Measurements from ENCODE around the gene KIRREL1. TPM values are rescaled to one million over a fixed set of nuclear protein-coding genes. Genes with fewer than 3 reads are reported as not detected.

KIRREL1 gene
- total RNA-seq, 2 experiments from 2014 or later: not detected

DNA sequence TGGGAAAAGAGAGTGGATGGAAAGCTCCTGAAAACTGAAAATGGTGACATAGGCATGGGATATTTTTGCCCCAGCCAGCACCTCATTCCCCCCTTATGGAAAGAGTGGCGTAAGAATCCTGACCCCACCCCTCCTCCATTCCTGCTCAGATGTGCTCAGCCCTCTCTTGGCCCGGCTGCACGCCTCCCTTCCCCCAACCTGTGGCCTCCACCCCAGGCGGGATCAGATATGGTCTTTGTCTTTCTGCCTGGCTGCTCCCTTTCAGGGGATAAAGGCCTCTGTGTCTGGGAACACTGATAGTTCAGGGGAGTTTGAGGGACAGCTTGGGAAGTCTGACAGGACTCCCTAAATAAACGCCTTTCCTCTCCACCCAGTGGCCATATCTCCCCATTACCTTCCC, 49.8 kb downstream of the KIRREL1 start:
- Mint-ChIP-seq H3K36me3 (ENCODE audit: low read depth) (no peaks in the 10 kb centered on the region), H3K9me3 (no peaks in the 10 kb centered on the region), H3K4me3 (no peak overlapping the region), H3K27me3 (peaks cover 37% of the 10 kb centered on the region), H3K4me1 (ENCODE audit: low read depth) (no peaks in the 10 kb centered on the region), H3K27ac (no peak overlapping the region)
- CTCF ChIA-PET: no interaction called here
- no peaks in the 10 kb centered on the region for H3K4me1 ChIP-seq (ENCODE audit: insufficient read depth, low read length)
- H3K36me3 ChIP-seq (ENCODE audit: insufficient read depth, low read length): no peaks in the 10 kb centered on the region
- POLR2A ChIA-PET: no interaction called here
- no peak overlapping the region for H3K27ac ChIP-seq (ENCODE audit: low read depth in 1 of 2, low read length in 2 of 2)
- ATAC-seq (ENCODE audit: poor library complexity) (no peak), DNase-seq (no peak)
- TF ChIP-seq, protein P1, sequence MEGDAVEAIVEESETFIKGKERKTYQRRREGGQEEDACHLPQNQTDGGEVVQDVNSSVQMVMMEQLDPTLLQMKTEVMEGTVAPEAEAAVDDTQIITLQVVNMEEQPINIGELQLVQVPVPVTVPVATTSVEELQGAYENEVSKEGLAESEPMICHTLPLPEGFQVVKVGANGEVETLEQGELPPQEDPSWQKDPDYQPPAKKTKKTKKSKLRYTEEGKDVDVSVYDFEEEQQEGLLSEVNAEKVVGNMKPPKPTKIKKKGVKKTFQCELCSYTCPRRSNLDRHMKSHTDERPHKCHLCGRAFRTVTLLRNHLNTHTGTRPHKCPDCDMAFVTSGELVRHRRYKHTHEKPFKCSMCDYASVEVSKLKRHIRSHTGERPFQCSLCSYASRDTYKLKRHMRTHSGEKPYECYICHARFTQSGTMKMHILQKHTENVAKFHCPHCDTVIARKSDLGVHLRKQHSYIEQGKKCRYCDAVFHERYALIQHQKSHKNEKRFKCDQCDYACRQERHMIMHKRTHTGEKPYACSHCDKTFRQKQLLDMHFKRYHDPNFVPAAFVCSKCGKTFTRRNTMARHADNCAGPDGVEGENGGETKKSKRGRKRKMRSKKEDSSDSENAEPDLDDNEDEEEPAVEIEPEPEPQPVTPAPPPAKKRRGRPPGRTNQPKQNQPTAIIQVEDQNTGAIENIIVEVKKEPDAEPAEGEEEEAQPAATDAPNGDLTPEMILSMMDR (IDR thresholded peaks at IDR 0.05): no peak
- H3K4me3 ChIP-seq (ENCODE audit: low read length): no peak overlapping the region
- intact Hi-C loops (cut with DNase I, micrococcal nuclease): no loop called here
- H3K9me3 ChIP-seq (ENCODE audit: control insufficient read depth in 1 of 2, insufficient read depth in 1 of 2, low read length in 2 of 2): no peaks in the 10 kb centered on the region
- peaks cover 0 to 3% of the 10 kb centered on the region in 2 experiments for H3K27me3 ChIP-seq (ENCODE audit: control insufficient read depth in 1 of 2, insufficient read depth in 2 of 2, low read length in 2 of 2)

DNA sequence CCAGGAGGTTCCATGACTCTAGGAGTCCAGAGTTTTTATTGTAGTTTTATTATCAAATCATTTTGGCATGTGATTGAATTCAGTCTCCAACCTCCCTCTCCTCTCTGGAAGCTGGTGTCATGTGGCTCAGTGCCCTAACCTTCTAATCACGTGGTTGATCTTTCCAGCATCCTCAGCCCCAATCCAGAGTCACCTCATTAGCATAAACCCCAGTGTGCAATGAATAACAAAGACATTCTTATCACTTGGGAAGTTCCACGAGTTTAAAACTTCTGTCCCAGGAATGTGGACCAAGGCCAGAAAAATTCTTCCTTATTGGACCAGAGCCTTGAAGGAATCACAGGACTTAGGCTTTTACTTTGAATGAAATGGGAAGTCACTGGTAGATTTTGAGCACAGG, 52.2 kb downstream of the KIRREL1 start:
- CTCF ChIA-PET: no interaction called here
- Histone ChIP-seq H3K27ac (ENCODE audit: low read depth in 1 of 2, low read length in 2 of 2) (no peak overlapping the region), H3K4me3 (ENCODE audit: low read length) (no peak overlapping the region), H3K9me3 (ENCODE audit: control insufficient read depth in 1 of 2, insufficient read depth in 1 of 2, low read length in 2 of 2) (no peaks in the 10 kb centered on the region), H3K27me3 (ENCODE audit: control insufficient read depth in 1 of 2, insufficient read depth in 2 of 2, low read length in 2 of 2) (no peaks in the 10 kb centered on the region), H3K4me1 (ENCODE audit: insufficient read depth, low read length) (no peaks in the 10 kb centered on the region), H3K36me3 (ENCODE audit: insufficient read depth, low read length) (no peaks in the 10 kb centered on the region)
- DNase-seq (no peak), ATAC-seq (ENCODE audit: poor library complexity) (no peak)
- Mint-ChIP-seq H3K4me3 (no peak overlapping the region), H3K9me3 (no peaks in the 10 kb centered on the region), H3K4me1 (ENCODE audit: low read depth) (no peaks in the 10 kb centered on the region), H3K27me3 (peaks cover 28% of the 10 kb centered on the region), H3K27ac (no peak overlapping the region), H3K36me3 (ENCODE audit: low read depth) (no peaks in the 10 kb centered on the region)
- POLR2A ChIA-PET: no interaction called here
- TF ChIP-seq, protein P1 (IDR thresholded peaks at IDR 0.05): no peak
- intact Hi-C loops (cut with DNase I, micrococcal nuclease): no loop called here

DNA sequence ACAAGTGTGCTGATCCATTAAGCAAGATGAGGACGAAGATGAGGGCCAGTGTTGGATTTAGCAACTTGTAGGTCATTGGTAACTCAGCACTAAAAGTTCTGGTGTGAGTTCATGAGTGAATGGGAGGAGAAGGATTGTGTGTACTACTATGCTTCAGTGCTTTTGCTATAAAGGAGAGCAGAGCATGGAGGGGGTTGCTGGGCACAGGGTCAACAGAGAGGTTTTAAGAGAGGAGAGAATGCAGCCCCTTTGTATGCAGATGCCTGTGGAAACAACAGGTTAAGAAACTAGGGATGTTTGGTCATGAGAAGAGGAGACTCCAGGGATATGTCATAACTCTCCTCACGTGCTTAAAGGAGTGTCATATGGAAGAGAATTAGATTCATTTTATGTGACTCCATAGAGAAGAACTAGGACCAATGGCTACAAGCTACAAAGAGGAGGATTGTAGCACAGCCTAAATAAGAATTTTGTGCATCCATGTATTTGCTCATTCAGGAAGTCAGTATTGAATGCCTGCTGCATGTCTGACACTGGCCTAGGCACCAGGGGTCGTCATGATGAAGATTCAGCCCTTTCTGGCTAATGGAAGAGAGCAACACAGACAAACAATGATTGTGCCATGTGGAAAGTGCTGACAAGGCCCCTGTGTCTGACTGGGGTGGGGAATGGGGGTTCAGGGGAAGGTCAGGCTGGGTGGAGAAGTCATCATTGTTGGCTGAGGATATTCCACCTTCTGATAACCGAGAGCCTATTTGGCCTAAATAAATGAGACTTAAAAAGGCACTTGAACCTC, 53.5 kb downstream of the KIRREL1 start:
- H3K27ac Mint-ChIP-seq: no peak overlapping the region
- Histone ChIP-seq H3K4me3 (ENCODE audit: low read length) (no peak overlapping the region), H3K9me3 (ENCODE audit: control insufficient read depth in 1 of 2, insufficient read depth in 1 of 2, low read length in 2 of 2) (no peaks in the 10 kb centered on the region), H3K27me3 (ENCODE audit: control insufficient read depth in 1 of 2, insufficient read depth in 2 of 2, low read length in 2 of 2) (no peaks in the 10 kb centered on the region), H3K36me3 (ENCODE audit: insufficient read depth, low read length) (no peaks in the 10 kb centered on the region), H3K27ac (ENCODE audit: low read depth in 1 of 2, low read length in 2 of 2) (no peak overlapping the region), H3K4me1 (ENCODE audit: insufficient read depth, low read length) (no peaks in the 10 kb centered on the region)
- intact Hi-C loops (cut with DNase I, micrococcal nuclease): no loop called here
- H3K36me3 Mint-ChIP-seq (ENCODE audit: low read depth): no peaks in the 10 kb centered on the region
- H3K4me3 Mint-ChIP-seq: no peak overlapping the region
- DNase-seq: no peak
- no peaks in the 10 kb centered on the region for H3K9me3 Mint-ChIP-seq
- no peaks in the 10 kb centered on the region for H3K4me1 Mint-ChIP-seq (ENCODE audit: low read depth)
- ChIA-PET CTCF (no interaction called here), POLR2A (no interaction called here)
- TF ChIP-seq, protein P1 (IDR thresholded peaks at IDR 0.05): no peak
- ATAC-seq (ENCODE audit: poor library complexity): no peak
- peaks cover 16% of the 10 kb centered on the region for H3K27me3 Mint-ChIP-seq
